T-helper 1 cell (primary cell): ENCODE measurements around the gene PTEN.

ENCODE experiments used
- DNase-seq, 5 donors: peaks; one replicate each; pipeline ENCODE4 v3.0.0-alpha.2; 2012 to 2020

Gene PTEN

DNA sequence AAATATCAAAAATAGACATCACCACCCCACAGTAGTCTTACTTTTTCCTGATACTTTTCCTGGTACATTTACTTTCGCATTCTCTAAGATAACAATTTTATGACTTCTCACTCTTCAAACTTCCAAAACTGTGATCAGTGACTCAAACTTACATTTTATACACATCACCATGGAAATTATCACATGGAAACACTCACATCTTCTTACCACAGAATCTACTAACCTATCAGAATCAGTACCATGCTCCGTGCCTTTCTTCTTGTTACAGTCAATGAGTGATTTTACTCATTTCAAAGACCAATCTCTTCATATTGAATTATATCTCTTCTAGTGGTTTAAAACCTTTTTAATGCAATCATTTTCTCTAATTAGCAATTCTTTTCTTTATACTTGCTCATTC lies 120.3 kb downstream of the PTEN start:
- DNase-seq = no peak

DNA sequence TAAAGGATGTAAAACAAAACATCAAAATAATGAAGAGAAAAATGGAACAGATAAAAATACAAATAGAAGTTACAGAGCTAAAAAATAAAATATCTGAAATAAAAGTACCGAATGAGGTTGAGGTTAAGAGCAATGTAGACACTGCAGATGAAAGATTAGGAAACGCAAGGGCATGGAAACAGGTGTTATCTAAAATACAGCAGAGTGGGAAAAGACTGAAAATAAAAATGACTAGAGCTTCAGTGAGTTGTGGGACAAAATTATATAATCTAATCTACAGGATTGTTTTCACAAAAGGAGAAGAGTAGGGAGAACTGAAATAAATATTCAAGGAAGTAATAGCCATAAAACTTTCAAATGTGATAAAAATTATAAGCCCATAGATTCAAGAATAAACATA lies 123.8 kb downstream of the PTEN start:
- DNase-seq = no peak

DNA sequence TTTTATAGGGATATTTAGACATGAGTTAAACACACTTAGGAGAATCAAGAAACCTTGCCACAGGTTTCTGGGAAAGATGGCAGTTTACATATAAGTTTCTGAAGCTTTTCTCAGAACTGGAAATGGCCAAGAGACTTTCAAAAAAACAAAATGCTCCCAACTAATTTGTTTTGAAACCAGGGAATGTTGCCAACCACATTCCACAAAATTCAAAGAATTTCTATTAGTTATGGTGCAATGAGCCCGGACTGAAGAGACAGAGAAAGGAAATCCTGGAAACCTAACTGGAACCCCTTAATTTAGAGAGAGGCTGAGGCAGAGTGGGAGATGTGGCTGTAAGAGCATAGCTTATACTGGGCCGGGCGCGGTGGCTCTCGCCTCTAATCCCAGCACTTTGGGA lies 128.5 kb downstream of the PTEN start:
- DNase-seq = no peak

DNA sequence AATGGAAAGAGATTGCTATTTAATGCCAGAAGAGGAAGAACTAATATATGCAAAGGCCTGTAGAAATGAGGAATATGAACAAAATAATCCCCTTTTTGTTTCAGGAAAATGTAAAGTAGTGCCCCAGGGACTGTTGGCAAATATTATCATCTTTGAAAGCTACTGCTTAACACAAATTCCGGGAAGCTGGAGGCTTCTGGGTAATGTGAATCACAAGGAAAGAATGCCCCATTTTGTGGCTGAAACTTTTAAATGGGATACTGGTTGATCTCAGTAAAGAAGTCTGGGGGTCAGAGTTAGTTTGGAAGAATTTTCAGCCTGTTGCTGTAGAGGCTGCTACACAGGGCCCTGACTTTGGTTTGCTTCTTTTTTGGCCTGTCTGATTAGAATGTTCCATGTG lies 141.0 kb downstream of the PTEN start:
- no peak for DNase-seq

DNA sequence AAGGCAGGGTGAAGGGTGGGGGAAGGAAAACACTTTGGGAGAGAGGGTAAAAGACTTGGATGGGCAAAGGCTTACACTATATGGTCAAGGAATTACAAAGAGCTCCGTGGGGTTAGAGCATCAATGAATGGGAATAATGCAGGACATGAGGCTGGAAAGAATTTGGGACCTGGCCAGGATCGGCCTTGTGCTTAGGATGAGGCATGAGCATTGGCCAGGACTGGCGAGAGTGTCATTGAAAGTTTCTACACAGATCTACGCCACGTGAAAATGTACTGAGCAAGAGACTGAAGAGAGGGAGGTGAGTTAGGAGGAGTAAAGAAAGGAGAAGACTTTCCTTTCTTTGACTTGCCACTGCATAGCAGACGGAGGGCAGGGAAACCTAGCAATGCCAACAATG lies 142.8 kb downstream of the PTEN start:
- DNase-seq = no peak

DNA sequence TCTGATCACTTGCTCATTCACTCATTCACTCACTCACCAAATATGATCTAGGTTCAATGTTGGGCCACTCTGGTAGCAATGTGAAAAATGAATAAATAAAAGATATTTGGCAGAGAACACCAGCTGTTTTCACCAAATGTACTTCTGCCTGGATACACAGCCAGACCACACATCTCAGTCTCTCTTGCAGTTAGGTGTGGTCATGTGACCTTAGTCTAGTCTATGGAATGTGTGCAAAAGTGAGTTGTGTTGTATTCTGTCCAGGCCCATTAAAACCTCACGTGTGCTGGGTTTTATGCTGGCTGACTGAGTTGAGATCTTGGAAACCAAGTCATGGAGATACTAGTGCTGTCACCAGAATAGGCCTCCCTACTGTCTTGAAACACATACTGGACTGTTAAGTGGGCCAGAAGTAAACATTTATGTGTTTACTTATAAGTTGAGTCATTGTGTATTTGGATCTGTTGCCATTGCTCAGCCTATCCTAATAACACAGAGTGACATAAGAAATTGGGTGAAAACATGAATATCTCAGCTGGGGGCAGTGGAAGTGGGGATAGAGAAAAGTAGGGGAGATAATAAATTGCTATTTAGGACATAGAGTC lies 145.5 kb downstream of the PTEN start:
- DNase-seq = no peak

DNA sequence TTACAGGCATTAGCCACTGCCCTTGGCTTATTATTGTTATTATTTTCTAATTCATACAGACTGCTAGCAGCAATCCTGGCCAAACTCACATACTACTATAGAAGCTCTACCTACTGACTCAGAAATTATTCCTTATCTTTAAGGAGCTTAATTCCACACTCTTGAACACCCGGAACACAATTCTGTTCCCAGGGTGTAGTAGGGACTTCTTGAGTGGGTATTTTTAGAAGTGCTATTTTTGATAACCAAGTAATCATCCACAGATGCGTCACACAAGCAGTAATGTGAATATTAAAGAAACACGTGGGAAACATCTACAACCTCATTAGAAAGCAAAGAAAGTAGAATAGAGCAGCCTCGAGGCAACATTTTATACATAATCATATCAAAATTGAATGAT lies 149.2 kb downstream of the PTEN start:
- no peak for DNase-seq

DNA sequence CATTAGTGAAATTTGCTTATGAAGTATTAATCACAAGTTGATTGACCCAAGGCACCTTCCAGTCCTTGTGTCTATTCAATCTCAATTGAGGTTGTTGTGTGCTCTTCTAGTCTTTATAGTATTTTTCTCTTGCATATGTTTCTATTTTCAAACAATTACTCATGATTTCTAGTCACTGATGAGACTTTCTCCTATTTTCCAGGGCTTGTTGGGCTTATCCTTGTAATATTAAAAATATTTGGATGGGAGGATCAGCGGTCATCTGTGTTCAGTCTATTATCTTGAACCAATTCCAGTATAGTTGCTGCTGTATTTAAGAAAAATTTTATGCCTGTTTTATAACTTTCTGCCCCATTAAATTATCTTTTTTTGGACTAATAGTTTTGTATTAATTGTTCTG lies 154.4 kb downstream of the PTEN start:
- DNase-seq = no peak

DNA sequence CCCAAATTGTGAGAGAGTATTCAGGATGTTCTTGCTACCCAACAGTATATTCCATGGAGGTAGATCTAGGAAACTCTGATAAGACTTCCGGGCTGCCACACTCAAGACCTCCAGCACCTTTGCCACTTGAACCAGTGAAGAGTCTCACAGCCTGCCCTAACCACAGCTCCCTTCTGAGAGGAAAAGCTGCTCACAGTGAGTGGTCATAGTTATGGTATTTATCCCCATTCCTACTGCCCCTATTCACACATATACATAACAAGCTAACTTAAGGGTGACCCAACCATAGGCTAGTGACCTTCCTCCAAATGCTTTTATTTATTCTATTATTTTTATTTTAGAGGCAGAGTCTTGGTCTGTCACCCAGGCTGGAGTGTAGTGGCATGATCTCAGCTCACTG lies 156.3 kb downstream of the PTEN start:
- DNase-seq = no peak
